Mesendoderm (in vitro differentiated cells): ENCODE measurements around the gene EEF2K.

Experiments
- DNase-seq: peaks from one replicate; pipeline ENCODE4 v3.0.0; 2013
- H2AK5ac ChIP-seq: 2 replicates; pipeline ENCODE4 v1.6.1; 2013; ENCODE audit warnings: low read length, inconsistent platforms
- H2BK120ac ChIP-seq: 2 replicates; pipeline ENCODE4 v1.6.1; 2013; ENCODE audit warnings: low read depth, mild to moderate bottlenecking, low read length, moderate library complexity, mixed read lengths
- H2BK15ac ChIP-seq: replicated peaks from 2 replicates; pipeline ENCODE4 v1.6.1; 2013; ENCODE audit warnings: low read depth, mild to moderate bottlenecking, moderate library complexity
- H2BK5ac ChIP-seq: 2 replicates; pipeline ENCODE4 v1.6.1; 2013; ENCODE audit warnings: low read length, inconsistent platforms
- H3K18ac ChIP-seq: 2 replicates; pipeline ENCODE4 v1.6.1; 2013; ENCODE audit warnings: mild to moderate bottlenecking, low read length, mixed read lengths
- H3K23ac ChIP-seq: one replicate; pipeline ENCODE4 v1.6.1; 2013; ENCODE audit warnings: low read length
- H3K27ac ChIP-seq: 2 replicates; pipeline ENCODE4 v1.5.1; 2013; ENCODE audit warnings: low read depth, mild to moderate bottlenecking, inconsistent platforms, low read length, moderate library complexity
- H3K27me3 ChIP-seq: 2 replicates; pipeline ENCODE4 v1.6.1; 2013; ENCODE audit warnings: low read length, control low read depth, mild to moderate bottlenecking, inconsistent platforms; ENCODE audit not compliant: insufficient read depth, poor library complexity
- H3K36me3 ChIP-seq: 2 replicates; pipeline ENCODE4 v1.6.1; 2013; ENCODE audit warnings: low read length, inconsistent platforms; ENCODE audit not compliant: control insufficient read depth, insufficient read depth
- H3K4ac ChIP-seq: one replicate; pipeline ENCODE4 v1.6.1; 2013; ENCODE audit warnings: low read depth, mild to moderate bottlenecking, low read length, moderate library complexity
- H3K4me1 ChIP-seq: 2 replicates; pipeline ENCODE4 v1.6.1; 2013; ENCODE audit warnings: low read depth, low read length, inconsistent platforms; ENCODE audit not compliant: control insufficient read depth
- H3K4me2 ChIP-seq: 2 replicates; pipeline ENCODE4 v1.6.1; 2013; ENCODE audit warnings: low read length
- H3K4me3 ChIP-seq: 2 replicates; pipeline ENCODE4 v1.5.1; 2013; ENCODE audit warnings: mild to moderate bottlenecking, low read length
- H3K56ac ChIP-seq: one replicate; pipeline ENCODE4 v1.6.1; 2013; ENCODE audit warnings: low read length
- H3K79me1 ChIP-seq: 2 replicates; pipeline ENCODE4 v1.6.1; 2013; ENCODE audit warnings: low read length, inconsistent platforms
- H3K79me2 ChIP-seq: 2 replicates; pipeline ENCODE4 v1.6.1; 2013; ENCODE audit warnings: mild to moderate bottlenecking, low read length; ENCODE audit not compliant: control insufficient read depth, insufficient read depth
- H3K9ac ChIP-seq: 2 replicates; pipeline ENCODE4 v1.6.1; 2013; ENCODE audit warnings: low read length, inconsistent platforms
- H4K5ac ChIP-seq: one replicate; pipeline ENCODE4 v1.6.1; 2013; ENCODE audit warnings: low read length
- H4K8ac ChIP-seq: one replicate; pipeline ENCODE4 v1.6.1; 2013; ENCODE audit warnings: low read depth, mild to moderate bottlenecking, control low read depth, low read length, moderate library complexity
- WGBS: extraction: QIAGEN DNeasy Blood & Tissue Kit; methylation state at CpG from one replicate; pipeline ENCODE4 v1.1.7; 2013; ENCODE audit warnings: low lambda C conversion rate, missing lambda C conversion rate; ENCODE audit not compliant: insufficient coverage; ENCODE audit errors: extremely low coverage; 5-methylcytosine and 5-hydroxymethylcytosine counted together

The EEF2K gene

DNA sequence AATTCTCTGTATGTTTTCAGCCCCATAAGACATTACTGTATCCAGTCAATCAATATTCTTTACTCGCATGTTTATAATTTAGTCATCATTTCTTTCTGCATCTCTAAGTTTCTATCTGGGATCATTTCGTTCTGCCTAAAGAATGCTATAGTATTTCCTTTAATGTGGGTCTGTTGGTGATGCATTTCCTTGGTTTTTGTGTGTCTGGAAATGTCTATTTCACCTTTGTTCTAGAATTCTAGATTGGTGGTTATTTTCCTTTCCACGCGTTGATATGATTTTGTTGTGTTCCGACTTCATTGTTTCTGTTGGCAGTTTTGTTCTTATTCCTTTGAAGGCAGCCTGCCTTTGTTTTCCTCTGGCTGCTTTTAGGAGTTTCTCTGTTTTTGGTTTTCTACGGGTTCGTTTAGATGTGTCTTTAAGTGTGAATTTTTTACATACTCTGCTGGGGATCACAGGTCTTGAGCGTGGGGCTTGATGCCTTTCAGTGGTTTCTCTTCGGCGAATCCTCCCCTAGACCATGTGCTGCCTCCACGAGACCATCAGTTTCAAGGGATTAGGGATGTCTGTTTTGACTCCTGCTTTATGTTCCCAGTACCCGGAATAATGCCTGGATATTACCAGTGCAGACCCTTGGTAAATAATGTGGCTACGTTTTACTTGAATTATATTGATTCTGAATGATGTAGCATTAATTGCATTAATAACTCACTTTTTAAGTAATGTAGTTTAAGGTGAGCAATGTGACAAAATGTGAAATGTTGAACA, 114.7 kb downstream of the EEF2K start:
- Histone ChIP-seq H4K8ac (no peak overlapping the region), H3K4me1 (no peaks in the 10 kb centered on the region), H3K18ac (no peak overlapping the region), H3K79me1 (peaks cover 10% of the 10 kb centered on the region), H2BK120ac (no peak overlapping the region), H3K4ac (no peak overlapping the region), H3K79me2 (peaks cover 3% of the 10 kb centered on the region), H3K27me3 (no peaks in the 10 kb centered on the region), H3K4me2 (no peak overlapping the region), H4K5ac (no peak overlapping the region), H3K56ac (no peak overlapping the region), H2AK5ac (no peak overlapping the region), H3K27ac (no peak overlapping the region), H3K4me3 (no peak overlapping the region), H3K9ac (no peak overlapping the region), H3K36me3 (peaks cover 10% of the 10 kb centered on the region), H2BK5ac (no peak overlapping the region), H2BK15ac (no peak overlapping the region), H3K23ac (no peak overlapping the region)
- DNase-seq: no peak
- WGBS: no CpG with 5 or more reads among the region's 13 CpGs

DNA sequence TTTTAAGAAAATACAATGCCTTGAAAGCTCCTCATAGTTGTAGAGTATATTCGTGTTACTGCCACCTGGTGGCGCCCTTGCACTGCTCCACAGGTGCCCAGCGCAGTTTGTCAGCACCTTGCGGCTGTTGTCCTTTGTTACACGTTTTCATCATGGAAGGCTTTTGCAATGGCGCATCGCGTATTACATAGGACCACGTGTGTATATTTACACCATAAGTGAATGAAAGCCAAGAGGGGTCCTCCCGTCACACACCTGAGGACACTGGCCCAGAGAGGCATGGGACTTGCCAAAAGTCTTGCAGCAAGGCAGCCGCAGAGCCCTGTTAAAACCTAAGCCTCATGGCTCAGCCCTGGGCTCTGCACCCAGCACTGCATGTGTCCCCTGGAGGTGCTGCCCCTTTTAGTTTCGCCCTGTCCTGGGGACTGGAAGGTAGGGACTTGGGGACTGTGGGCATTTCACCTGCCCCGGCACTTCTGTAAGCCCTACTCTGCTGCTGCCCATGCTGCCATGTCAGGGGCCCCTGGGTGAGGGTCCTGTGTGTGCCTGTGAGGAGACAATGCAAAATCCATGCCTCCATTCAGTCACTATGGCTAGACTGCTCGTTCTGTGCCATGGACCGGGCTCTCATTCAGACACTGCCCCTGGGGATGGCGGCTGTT, 115.4 kb downstream of the EEF2K start:
- no peak overlapping the region for H3K4me3 ChIP-seq
- DNase-seq: peak; percentile 74
- no peak overlapping the region for H3K9ac ChIP-seq
- no peak overlapping the region for H3K23ac ChIP-seq
- no peak overlapping the region for H3K27ac ChIP-seq
- no peak overlapping the region for H3K18ac ChIP-seq
- no peak overlapping the region for H2BK5ac ChIP-seq
- H3K79me2 ChIP-seq: peaks cover 3% of the 10 kb centered on the region
- no peak overlapping the region for H3K4me2 ChIP-seq
- H3K79me1 ChIP-seq: peaks cover 10% of the 10 kb centered on the region
- no peaks in the 10 kb centered on the region for H3K4me1 ChIP-seq
- H4K5ac ChIP-seq: no peak overlapping the region
- no CpG with 5 or more reads among the region's 16 CpGs for whole genome bisulfite sequencing
- no peak overlapping the region for H2BK15ac ChIP-seq
- no peak overlapping the region for H2AK5ac ChIP-seq
- no peak overlapping the region for H3K4ac ChIP-seq
- H3K56ac ChIP-seq: no peak overlapping the region
- H3K27me3 ChIP-seq: no peaks in the 10 kb centered on the region
- no peak overlapping the region for H2BK120ac ChIP-seq
- H4K8ac ChIP-seq: no peak overlapping the region
- peaks cover 8% of the 10 kb centered on the region for H3K36me3 ChIP-seq

GRCh38 chr16:22322021-22322471, 116.0 kb downstream of the EEF2K start:
- Histone ChIP-seq H3K79me1 (peaks cover 10% of the 10 kb centered on the region), H4K8ac (no peak overlapping the region), H3K27me3 (no peaks in the 10 kb centered on the region), H3K9ac (no peak overlapping the region), H3K4ac (no peak overlapping the region), H2AK5ac (no peak overlapping the region), H3K4me3 (no peak overlapping the region), H3K4me1 (no peaks in the 10 kb centered on the region), H2BK15ac (no peak overlapping the region), H4K5ac (no peak overlapping the region), H3K23ac (no peak overlapping the region), H3K36me3 (peaks cover 12% of the 10 kb centered on the region), H3K27ac (no peak overlapping the region), H3K79me2 (peaks cover 3% of the 10 kb centered on the region), H2BK5ac (no peak overlapping the region), H2BK120ac (no peak overlapping the region), H3K18ac (no peak overlapping the region), H3K4me2 (no peak overlapping the region), H3K56ac (no peak overlapping the region)
- DNase-seq: no peak
- no CpG with 5 or more reads among the region's 11 CpGs for WGBS

DNA sequence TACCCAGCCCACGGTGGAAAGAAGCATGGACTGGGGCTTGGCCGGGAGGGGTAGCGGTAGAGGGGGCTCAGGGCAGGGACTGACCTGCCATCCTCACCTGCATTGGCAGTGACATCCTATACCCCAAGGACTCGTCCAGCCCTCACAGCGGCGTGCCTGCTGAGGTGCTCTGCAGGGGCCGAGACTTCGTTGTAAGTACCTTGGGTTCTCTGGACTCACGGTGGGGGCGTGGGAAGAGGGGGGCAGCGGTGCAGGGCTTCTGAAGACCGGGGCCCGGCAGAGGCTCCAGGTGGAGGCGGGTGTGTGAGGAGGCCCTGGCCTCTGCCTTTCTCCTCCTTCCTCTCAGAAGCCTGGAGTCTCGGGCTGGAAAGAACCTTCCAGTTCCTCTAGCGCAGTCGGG, 116.7 kb downstream of the EEF2K start:
- H4K8ac ChIP-seq: no peak overlapping the region
- H3K36me3 ChIP-seq: peaks cover 12% of the 10 kb centered on the region
- H3K79me2 ChIP-seq: peaks cover 3% of the 10 kb centered on the region
- H2BK120ac ChIP-seq: no peak overlapping the region
- H2BK5ac ChIP-seq: no peak overlapping the region
- H3K18ac ChIP-seq: no peak overlapping the region
- H3K4ac ChIP-seq: no peak overlapping the region
- no peak for DNase-seq
- peaks cover 10% of the 10 kb centered on the region for H3K79me1 ChIP-seq
- H2BK15ac ChIP-seq: no peak overlapping the region
- no peak overlapping the region for H3K27ac ChIP-seq
- no peak overlapping the region for H3K23ac ChIP-seq
- no peak overlapping the region for H4K5ac ChIP-seq
- H3K4me3 ChIP-seq: no peak overlapping the region
- H3K56ac ChIP-seq: no peak overlapping the region
- H3K27me3 ChIP-seq: no peaks in the 10 kb centered on the region
- WGBS: no CpG with 5 or more reads among the region's 17 CpGs
- no peak overlapping the region for H3K4me2 ChIP-seq
- no peak overlapping the region for H3K9ac ChIP-seq
- no peaks in the 10 kb centered on the region for H3K4me1 ChIP-seq
- H2AK5ac ChIP-seq: no peak overlapping the region

DNA sequence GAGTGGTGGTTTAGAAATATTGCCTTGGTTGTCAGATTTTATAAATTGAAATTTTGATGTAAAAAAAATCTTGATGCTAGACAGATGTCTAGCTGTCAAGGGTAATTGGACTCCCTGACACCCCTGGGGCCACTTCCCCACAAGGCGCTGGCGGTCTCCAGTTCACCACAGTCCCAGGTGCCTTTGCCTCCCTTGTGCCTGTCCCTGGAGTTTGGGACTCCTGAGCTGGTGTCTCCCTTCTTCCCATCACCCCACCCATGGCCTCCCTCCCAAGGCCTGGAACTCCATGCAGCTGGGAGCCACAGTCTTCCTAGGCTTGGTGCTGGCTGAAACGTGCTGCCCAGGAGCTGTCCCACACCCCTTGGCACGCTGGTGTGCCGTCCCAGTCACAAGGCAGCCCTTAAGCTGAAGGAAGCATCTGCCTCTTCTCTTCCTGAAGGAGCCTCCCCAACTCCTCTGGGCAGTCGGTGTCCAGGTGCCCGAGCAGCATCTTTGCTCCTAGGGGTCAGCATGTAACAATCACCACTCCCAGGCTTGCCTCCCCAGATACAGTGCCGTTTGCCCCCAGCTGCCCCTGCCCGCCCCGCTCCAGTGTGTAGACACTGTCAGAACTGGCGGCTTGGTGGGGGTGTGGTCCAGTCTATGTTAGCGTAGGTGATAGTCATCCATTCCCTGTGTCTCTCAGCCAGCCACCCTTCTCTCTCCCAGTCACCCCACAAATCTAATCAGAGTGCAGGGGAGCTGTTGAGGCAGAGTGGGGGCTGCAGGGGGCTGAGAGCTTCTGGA, 117.3 kb downstream of the EEF2K start:
- Histone ChIP-seq H3K9ac (no peak overlapping the region), H3K27me3 (no peaks in the 10 kb centered on the region), H2BK15ac (no peak overlapping the region), H3K79me2 (peaks cover 3% of the 10 kb centered on the region), H4K5ac (no peak overlapping the region), H2BK5ac (no peak overlapping the region), H3K4me2 (no peak overlapping the region), H3K36me3 (peaks cover 15% of the 10 kb centered on the region), H2BK120ac (no peak overlapping the region), H3K4me1 (no peaks in the 10 kb centered on the region), H3K79me1 (peaks cover 10% of the 10 kb centered on the region), H3K56ac (no peak overlapping the region), H3K23ac (no peak overlapping the region), H4K8ac (no peak overlapping the region), H2AK5ac (no peak overlapping the region), H3K27ac (no peak overlapping the region), H3K18ac (no peak overlapping the region), H3K4ac (no peak overlapping the region), H3K4me3 (no peak overlapping the region)
- no CpG with 5 or more reads among the region's 12 CpGs for WGBS
- no peak for DNase-seq
